ENCODE results near the gene WDR27. TPM values are rescaled to one million over a fixed set of nuclear protein-coding genes. Genes with fewer than 3 reads are reported as not detected.

WDR27 gene
- total and polyA plus RNA-seq, 5 experiments from 2014 or later: 3.7 to 80.9 (median 7.3) TPM

DNA sequence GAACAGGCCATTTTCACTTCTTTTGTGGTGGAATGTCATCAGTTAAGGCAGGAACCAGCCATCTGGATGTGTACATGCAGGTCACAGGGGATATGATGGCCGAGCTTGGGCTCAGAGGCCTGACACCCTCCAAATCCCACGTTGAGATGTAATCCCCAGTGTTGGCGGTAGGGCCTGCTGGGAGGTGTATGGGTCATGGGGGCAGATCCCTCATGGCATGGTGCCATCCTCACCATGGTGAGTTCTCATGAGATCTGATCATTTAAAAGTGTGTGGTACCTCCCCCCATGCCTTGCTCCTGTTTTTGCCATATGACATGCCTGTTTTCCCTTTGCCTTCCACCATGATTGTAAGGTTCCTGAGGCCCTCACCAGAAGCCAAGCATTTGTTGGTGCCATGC is 26.8 kb downstream of the WDR27 start:
- POLR2A ChIA-PET: no interaction called here
- Mint-ChIP-seq H3K27ac (no peak overlapping the region), H3K36me3 (peaks cover 18 to 48% (median 45%) of the 10 kb centered on the region in 3 donors), H3K4me1 (peaks cover 0 to 5% (median under 1%) of the 10 kb centered on the region in 4 donors), H3K27me3 (no peaks in the 10 kb centered on the region), H3K4me3 (no peak overlapping the region), H3K9me3 (peaks cover 0 to 2% (median 0%) of the 10 kb centered on the region in 9 donors)
- DNase-seq: no peak
- no peak for ATAC-seq

DNA sequence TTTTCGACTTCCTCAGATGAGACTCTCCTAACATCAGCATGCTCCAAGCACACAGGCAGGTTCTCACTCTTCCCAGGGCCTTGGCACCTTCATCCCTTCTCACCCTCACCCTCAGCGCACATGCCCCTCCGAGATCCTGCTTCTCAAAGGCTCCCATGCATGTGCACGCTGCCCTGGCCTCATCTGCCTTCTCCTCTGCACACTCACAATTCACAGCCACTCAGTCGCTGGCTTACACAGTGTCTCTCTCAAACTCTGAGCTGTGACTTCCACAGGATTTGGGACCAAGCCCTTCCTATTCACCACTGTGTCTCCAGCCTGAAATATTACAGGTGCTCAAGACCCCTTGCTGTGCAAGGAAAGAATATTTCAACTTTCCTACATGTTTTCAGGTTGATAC is 30.3 kb downstream of the WDR27 start:
- Mint-ChIP-seq H3K9me3 (no peaks in the 10 kb centered on the region), H3K27me3 (no peaks in the 10 kb centered on the region), H3K4me3 (no peak overlapping the region), H3K36me3 (peaks cover 7 to 59% (median 34%) of the 10 kb centered on the region in 3 donors), H3K4me1 (peaks cover 0 to 14% (median 4%) of the 10 kb centered on the region in 4 donors), H3K27ac (peak overlapping the region in 2 of 10 donors; percentile 5 to 72)
- DNase-seq: no peak
- POLR2A ChIA-PET: no interaction called here
- ATAC-seq: no peak

DNA sequence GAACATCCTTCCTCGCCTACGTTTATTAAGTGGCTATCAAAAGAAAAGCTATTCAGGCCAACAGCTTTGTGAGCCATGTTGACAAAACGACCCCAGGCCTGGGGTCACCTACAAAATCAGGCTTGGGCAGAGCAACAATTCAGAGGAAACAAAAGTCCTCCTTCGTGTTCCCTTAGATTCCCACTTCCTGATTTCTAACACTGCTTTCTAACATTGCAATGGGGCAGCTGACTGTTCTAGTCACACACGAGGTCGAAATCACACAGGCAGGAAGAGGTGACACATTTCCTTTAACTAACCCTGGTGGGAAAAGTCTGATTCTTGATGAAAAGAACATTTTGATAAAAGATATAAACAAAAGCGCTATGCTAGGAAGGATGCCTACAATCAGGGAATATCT is 31.9 kb downstream of the WDR27 start:
- no peaks in the 10 kb centered on the region for H3K27me3 Mint-ChIP-seq
- ATAC-seq: no peak
- peaks cover 0 to 14% (median 4%) of the 10 kb centered on the region in 4 donors for H3K4me1 Mint-ChIP-seq
- no peak for DNase-seq
- peak overlapping the region in 3 of 10 donors; percentile 32 to 73 (median 43) for H3K27ac Mint-ChIP-seq
- POLR2A ChIA-PET: no interaction called here
- H3K4me3 Mint-ChIP-seq: no peak overlapping the region
- peaks cover 7 to 67% (median 24%) of the 10 kb centered on the region in 3 donors for H3K36me3 Mint-ChIP-seq
- no peaks in the 10 kb centered on the region for H3K9me3 Mint-ChIP-seq

DNA sequence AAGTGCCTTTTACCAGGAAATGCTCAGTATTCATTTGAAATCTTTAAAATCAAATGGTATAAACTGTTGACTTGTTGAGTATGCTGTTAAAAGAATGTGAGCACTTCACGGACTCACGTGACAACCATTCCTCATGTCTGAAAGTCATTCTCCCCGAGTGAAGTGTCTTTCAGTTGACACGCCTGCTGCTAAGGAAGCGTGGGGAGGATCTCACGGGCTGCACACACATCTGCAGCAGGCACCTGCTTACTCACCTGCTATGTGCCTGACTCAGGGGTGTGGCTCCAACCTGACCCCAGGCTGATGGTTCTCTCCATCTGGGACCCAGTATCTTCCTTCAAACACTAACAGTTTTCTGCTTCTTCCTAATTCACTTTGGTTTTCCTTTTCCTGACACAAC is 32.7 kb downstream of the WDR27 start:
- DNase-seq: no peak
- peaks cover 0 to 14% (median 4%) of the 10 kb centered on the region in 4 donors for H3K4me1 Mint-ChIP-seq
- H3K27ac Mint-ChIP-seq: peak overlapping the region in 2 of 10 donors; percentile 32 to 43
- POLR2A ChIA-PET: no interaction called here
- H3K9me3 Mint-ChIP-seq: no peaks in the 10 kb centered on the region
- H3K27me3 Mint-ChIP-seq: no peaks in the 10 kb centered on the region
- no peak for ATAC-seq
- H3K36me3 Mint-ChIP-seq: peaks cover under 1 to 65% (median 20%) of the 10 kb centered on the region in 3 donors
- no peak overlapping the region for H3K4me3 Mint-ChIP-seq

DNA sequence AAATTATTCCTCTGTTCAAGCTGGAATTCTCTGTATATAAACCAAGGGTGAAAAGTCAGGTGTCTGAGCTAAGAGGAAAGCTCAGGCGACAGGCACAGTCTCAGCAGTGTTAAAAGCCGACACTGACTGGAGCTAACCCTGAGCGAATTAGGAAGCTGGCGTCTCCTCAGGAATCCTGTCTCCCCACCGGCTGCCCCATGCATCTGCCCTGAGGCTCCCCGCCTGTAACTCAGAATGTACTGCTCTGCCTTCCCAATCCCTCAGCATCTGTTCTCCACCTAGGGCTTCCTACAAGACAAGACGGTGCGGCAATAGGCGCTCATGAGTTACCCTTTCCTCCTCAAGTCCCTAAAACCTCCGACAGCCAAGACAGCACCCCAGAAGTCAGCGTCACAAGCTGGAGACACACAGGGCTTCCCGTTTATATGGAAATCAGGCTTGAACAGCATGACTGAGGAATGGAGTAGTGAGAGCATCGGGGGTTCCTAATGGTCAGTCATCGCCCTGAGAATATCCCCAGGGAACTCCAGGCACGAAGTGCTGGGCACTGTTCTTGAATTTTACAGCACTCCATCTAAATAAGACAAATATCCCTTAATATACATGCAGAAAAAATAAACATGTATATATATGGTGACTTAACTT is 33.5 kb downstream of the WDR27 start:
- ATAC-seq (no peak), DNase-seq (no peak)
- Mint-ChIP-seq H3K4me1 (peaks cover 0 to 14% (median 4%) of the 10 kb centered on the region in 4 donors), H3K36me3 (peaks cover 0 to 72% (median 20%) of the 10 kb centered on the region in 3 donors), H3K4me3 (no peak overlapping the region), H3K9me3 (no peaks in the 10 kb centered on the region), H3K27me3 (no peaks in the 10 kb centered on the region), H3K27ac (no peak overlapping the region)
- POLR2A ChIA-PET: no interaction called here

DNA sequence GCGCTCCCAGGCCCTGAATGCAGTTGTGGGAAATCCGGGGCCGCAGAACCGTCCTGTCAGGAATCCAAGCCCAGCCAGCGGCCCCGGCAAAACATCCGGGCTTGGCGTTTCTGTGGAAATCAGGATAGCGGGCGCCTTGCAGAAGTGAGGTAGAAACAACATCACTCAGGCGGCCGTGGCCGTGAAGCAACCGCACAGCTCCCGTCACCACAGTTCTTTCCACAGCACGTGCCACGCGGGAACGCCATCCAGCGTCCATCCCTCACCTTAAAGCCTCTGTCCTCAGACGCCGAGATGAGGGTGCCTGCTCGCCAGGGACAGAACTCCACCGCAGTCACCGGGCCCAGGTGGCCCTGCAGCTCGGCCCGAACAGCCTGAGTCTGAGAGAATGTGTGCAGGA is 34.1 kb downstream of the WDR27 start:
- ATAC-seq (no peak), DNase-seq (no peak)
- Mint-ChIP-seq H3K4me3 (no peak overlapping the region), H3K27me3 (no peaks in the 10 kb centered on the region), H3K27ac (no peak overlapping the region), H3K36me3 (peaks cover 0 to 76% (median 23%) of the 10 kb centered on the region in 3 donors), H3K4me1 (peaks cover 0 to 14% (median 4%) of the 10 kb centered on the region in 4 donors), H3K9me3 (no peaks in the 10 kb centered on the region)
- POLR2A ChIA-PET: no interaction called here

DNA sequence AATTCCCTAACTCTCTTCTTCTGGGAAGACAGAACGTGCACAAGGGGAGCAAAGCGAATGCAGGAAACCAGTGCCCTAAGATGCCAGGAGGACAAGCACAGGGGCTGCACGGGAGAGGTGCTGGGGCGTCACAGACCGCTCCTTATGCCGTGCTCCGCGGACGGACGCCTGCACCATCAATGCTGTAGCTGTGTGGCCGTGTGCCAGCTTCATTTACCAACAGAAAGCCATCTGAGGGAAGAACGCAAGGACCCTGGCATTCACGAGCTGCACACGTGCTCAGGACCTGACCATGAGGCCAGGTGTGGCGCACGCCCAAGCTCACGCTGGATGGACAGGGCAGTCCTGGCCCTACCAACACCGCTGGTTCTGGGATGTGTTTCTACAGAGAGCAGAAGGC is 35.4 kb downstream of the WDR27 start:
- no peak for ATAC-seq
- no peak for DNase-seq
- POLR2A ChIA-PET: no interaction called here
- Mint-ChIP-seq H3K4me3 (no peak overlapping the region), H3K4me1 (peaks cover 0 to 14% (median 4%) of the 10 kb centered on the region in 4 donors), H3K27me3 (no peaks in the 10 kb centered on the region), H3K36me3 (peaks cover 0 to 74% (median 18%) of the 10 kb centered on the region in 3 donors), H3K9me3 (no peaks in the 10 kb centered on the region), H3K27ac (no peak overlapping the region)

DNA sequence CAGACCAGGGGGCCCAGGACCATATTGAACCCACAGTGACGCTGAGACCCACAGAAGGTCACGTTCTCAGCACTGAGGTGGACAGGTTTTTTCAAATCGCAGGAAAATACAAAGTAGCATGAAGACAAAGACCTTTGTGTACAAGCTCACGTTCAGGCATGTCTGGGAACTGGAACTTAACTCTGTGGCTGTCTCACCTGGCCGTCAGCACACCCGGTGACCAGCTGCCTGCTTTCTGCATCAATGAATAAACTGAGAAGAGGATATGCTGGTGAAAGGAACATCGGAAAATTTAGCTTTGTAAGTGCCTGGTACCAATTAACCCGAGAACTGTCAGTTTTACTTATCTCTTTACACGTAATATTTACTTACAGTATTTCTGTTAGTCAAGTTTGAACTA is 36.5 kb downstream of the WDR27 start:
- Mint-ChIP-seq H3K36me3 (peaks cover 0 to 64% (median 15%) of the 10 kb centered on the region in 3 donors), H3K4me3 (no peak overlapping the region), H3K4me1 (peaks cover 0 to 10% (median 4%) of the 10 kb centered on the region in 4 donors), H3K9me3 (no peaks in the 10 kb centered on the region), H3K27me3 (no peaks in the 10 kb centered on the region), H3K27ac (no peak overlapping the region)
- POLR2A ChIA-PET: no interaction called here
- ATAC-seq (no peak), DNase-seq (no peak)

DNA sequence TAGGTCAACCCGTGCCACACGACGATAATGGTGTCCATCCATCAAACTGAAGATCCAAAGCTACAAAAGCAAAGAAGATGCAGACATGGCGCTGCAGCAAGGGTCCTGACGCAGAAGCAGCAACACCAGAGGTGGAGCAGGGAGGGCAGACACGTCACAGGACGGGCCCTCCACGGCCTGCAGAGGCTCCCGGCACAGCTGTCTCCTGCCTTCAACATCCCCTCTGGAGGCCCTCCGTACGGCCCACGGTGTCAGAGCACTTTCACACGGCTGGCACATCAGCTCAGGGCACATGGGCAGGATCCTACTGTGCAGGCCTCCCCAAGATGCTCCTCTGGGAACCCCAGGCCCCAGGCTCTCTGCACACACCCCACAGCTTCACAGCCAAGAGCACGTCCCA is 37.6 kb downstream of the WDR27 start:
- Mint-ChIP-seq H3K4me1 (peaks cover 0 to 2% (median under 1%) of the 10 kb centered on the region in 4 donors), H3K27ac (no peak overlapping the region), H3K27me3 (no peaks in the 10 kb centered on the region), H3K4me3 (no peak overlapping the region), H3K36me3 (peaks cover 0 to 62% (median 16%) of the 10 kb centered on the region in 3 donors), H3K9me3 (no peaks in the 10 kb centered on the region)
- no peak for DNase-seq
- POLR2A ChIA-PET: interaction anchor here (0.5 kb wide), 1 partner anchor 451 kb away, joined by 3 read pairs; no protein-coding TSS in a partner anchor
- no peak for ATAC-seq

DNA sequence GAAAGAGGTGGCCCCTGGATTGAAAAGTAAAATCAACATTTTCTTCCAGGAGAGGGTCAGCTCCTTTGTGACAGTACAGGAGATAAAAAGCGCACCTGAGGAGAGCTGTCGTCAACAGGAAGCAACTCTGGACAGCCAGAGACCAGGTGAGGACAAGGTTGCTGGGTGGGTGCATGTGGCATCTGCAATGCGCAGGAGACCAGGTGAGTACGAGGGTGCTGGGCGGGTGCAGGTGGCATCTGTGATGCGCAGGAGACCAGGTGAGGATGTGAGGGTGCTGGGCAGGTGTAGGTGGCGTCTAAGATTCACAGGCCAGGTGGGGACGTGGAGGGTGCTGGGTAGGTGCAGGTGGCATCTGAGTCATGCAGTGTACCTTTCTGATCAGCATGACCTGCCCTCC is 38.4 kb downstream of the WDR27 start:
- DNase-seq: no peak

DNA sequence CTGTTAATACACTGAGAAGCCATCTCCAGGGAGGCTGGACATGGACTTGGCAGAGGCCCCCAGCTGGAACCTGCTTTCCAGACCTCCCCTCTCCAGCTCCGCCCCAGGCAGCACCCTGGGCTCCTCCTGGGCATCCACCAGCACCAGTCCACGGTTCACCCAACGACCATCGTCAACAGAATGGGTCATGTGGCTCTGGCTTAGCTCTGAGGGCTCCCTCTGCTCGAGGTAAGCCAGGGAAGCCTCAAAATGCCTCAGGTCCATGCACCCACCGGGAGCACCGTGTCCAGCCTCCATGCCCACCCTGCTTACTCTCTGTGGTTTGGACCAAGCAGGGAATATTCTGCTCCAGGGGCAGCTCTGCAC is 40.5 kb downstream of the WDR27 start:
- Mint-ChIP-seq H3K9me3 (no peaks in the 10 kb centered on the region), H3K4me3 (no peak overlapping the region), H3K27me3 (no peaks in the 10 kb centered on the region), H3K4me1 (peaks cover 0 to 2% (median 0%) of the 10 kb centered on the region in 4 donors), H3K27ac (no peak overlapping the region), H3K36me3 (peaks cover 0 to 56% (median 13%) of the 10 kb centered on the region in 3 donors)
- POLR2A ChIA-PET: no interaction called here
- no peak for DNase-seq
- ATAC-seq: no peak

More for the DNA sequence above, 38.4 kb downstream of the WDR27 start:
- H3K4me3 Mint-ChIP-seq: no peak overlapping the region
- no peak for ATAC-seq
- H3K4me1 Mint-ChIP-seq: peaks cover 0 to 2% (median 0%) of the 10 kb centered on the region in 4 donors
- no peak overlapping the region for H3K27ac Mint-ChIP-seq
- H3K9me3 Mint-ChIP-seq: no peaks in the 10 kb centered on the region
- POLR2A ChIA-PET: no interaction called here
- H3K27me3 Mint-ChIP-seq: no peaks in the 10 kb centered on the region
- H3K36me3 Mint-ChIP-seq: peaks cover 0 to 62% (median 17%) of the 10 kb centered on the region in 3 donors

DNA sequence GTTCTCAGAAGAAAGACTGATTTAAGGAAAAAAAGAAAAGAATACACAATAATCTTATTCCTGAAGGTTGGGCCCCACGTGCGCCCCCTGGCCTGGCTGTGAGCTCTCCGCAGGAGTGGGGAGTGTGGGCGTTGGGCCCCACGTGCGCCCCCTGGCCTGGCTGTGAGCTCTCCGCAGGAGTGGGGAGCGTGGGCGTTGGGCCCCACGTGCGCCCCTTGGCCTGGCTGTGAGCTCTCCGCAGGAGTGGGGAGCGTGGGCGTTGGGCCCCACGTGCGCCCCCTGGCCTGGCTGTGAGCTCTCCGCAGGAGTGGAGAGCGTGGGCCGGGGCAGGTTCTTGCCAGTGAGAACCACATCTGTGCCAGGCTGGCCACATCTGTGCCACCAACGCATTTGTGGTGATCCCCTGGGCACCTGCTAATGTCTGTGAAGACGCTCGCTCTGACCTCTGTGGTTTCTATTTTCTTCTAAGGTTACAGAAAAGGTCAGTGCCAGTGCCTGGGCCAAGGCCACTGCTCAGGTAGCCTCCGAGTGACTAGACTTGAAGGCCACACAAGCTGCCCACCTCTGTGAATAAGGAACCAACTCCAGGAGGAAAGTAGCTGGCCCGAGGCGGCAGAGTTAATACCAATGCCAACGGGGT is 41.0 kb downstream of the WDR27 start:
- H3K4me1 Mint-ChIP-seq: peaks cover 0 to 2% (median 0%) of the 10 kb centered on the region in 4 donors
- POLR2A ChIA-PET: no interaction called here
- H3K4me3 Mint-ChIP-seq: no peak overlapping the region
- DNase-seq (no peak), ATAC-seq (no peak)
- no peaks in the 10 kb centered on the region for H3K9me3 Mint-ChIP-seq
- H3K27me3 Mint-ChIP-seq: no peaks in the 10 kb centered on the region
- H3K27ac Mint-ChIP-seq: no peak overlapping the region
- H3K36me3 Mint-ChIP-seq: peaks cover 0 to 58% (median 13%) of the 10 kb centered on the region in 3 donors

DNA sequence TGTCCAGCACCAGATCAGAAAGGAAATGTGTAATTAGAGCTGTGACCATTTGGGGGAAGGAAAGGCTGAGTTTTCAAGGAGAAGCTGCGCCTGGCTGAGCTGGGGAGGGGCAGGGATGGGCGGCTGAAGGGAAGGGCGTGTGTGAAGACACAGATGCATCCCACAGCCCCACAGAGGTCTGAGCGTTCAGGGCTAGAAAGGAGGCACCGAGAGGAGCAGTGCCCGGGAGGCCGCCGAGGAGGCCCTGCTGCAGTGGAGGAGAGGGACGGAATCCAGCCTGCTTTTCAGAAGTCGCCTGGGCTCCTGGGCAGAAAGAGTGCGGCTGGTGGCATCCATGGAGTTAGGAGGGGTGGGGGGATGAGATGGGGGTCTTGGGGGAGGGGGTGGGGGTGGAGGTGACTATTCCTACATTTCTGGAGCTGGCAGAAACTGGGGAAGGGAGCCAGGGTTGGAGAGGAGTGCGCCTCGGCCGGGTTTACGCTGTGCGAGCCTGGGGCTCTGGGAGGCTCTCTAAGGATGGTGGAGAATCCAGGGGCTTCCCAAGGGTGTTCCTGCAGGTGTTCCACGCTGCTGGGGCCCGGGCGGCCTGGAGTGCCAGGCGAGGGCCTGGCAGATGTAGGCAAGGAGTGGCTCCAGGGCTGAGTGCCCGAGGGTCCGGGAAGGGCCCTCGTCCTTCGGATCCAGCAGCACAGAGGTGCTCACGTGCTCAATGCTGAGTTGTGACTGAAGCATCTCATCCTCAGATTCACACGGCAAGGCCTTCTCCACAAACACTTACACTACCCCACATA is 41.8 kb downstream of the WDR27 start:
- peaks cover 1 to 5% (median 4%) of the 10 kb centered on the region in 4 donors for H3K4me1 Mint-ChIP-seq
- peaks cover 0 to 50% (median 13%) of the 10 kb centered on the region in 3 donors for H3K36me3 Mint-ChIP-seq
- H3K9me3 Mint-ChIP-seq: no peaks in the 10 kb centered on the region
- DNase-seq (no peak), ATAC-seq (no peak)
- H3K27me3 Mint-ChIP-seq: no peaks in the 10 kb centered on the region
- POLR2A ChIA-PET: no interaction called here
- no peak overlapping the region for H3K4me3 Mint-ChIP-seq
- no peak overlapping the region for H3K27ac Mint-ChIP-seq

All from naive thymus-derived CD8-positive, alpha-beta T cell (primary cell).